WERI-Rb-1 (cell line): ENCODE measurements around the gene URGCP.

Experiments
- DNase-seq: peaks from one replicate; pipeline ENCODE4 v3.0.0-alpha.2; 2020
- H3K27ac ChIP-seq: fragments of 250-450 bp; sonication (Bioruptor Pico); 2 replicates; pipeline ENCODE4 v1.5.1; 2020; ENCODE audit warnings: mild to moderate bottlenecking, moderate library complexity
- H3K27me3 ChIP-seq: fragments of 250-450 bp; sonication (Bioruptor Pico); 2 replicates; pipeline ENCODE4 v1.5.1; 2021; ENCODE audit warnings: mild to moderate bottlenecking, low read depth, moderate library complexity; ENCODE audit not compliant: insufficient read depth, severe bottlenecking
- H3K36me3 ChIP-seq: fragments of 250-450 bp; sonication (Bioruptor Pico); 2 replicates; pipeline ENCODE4 v1.5.1; 2020; ENCODE audit warnings: mild to moderate bottlenecking, moderate library complexity
- H3K4me3 ChIP-seq: 2 replicates; pipeline ENCODE4 v1.5.1; 2011; ENCODE audit warnings: low read depth, mild to moderate bottlenecking, control low read depth, low read length
- H3K9me3 ChIP-seq: fragments of 250-450 bp; sonication (Bioruptor Pico); 2 replicates; pipeline ENCODE4 v1.5.1; 2021; ENCODE audit warnings: mild to moderate bottlenecking, moderate library complexity; ENCODE audit not compliant: severe bottlenecking
- TF ChIP-seq, protein P1 (sequence below): IDR thresholded peaks from 2 replicates; pipeline ENCODE4 v1.5.1; 2011; ENCODE audit warnings: low read depth, mild to moderate bottlenecking, control low read depth, inconsistent platforms, low read length

Gene URGCP

DNA sequence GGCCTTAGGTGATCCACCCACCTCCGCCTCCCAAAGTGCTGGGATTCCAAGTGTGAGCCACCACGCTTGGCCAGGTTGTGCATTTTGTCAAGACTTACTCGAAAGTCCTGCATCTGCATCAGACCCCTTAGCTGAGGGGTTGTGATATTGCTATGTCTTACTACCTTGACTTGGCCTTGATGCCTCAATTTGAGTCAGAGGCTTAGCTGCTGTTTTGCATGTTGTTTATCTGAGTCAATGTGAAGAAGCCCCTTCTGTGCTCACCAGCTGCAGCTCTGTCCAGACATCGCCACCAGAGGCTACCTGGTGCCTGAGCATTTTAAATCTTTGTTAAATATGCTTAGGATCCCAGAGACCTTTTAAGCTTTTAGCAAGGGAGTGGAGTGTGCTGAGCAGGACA, 37.9 kb upstream of the URGCP start:
- Histone ChIP-seq H3K4me3 (no peak overlapping the region), H3K9me3 (peaks cover 2% of the 10 kb centered on the region), H3K36me3 (peaks cover 7% of the 10 kb centered on the region), H3K27me3 (no peaks in the 10 kb centered on the region), H3K27ac (no peak overlapping the region)
- DNase-seq: no peak
- TF ChIP-seq, protein P1, sequence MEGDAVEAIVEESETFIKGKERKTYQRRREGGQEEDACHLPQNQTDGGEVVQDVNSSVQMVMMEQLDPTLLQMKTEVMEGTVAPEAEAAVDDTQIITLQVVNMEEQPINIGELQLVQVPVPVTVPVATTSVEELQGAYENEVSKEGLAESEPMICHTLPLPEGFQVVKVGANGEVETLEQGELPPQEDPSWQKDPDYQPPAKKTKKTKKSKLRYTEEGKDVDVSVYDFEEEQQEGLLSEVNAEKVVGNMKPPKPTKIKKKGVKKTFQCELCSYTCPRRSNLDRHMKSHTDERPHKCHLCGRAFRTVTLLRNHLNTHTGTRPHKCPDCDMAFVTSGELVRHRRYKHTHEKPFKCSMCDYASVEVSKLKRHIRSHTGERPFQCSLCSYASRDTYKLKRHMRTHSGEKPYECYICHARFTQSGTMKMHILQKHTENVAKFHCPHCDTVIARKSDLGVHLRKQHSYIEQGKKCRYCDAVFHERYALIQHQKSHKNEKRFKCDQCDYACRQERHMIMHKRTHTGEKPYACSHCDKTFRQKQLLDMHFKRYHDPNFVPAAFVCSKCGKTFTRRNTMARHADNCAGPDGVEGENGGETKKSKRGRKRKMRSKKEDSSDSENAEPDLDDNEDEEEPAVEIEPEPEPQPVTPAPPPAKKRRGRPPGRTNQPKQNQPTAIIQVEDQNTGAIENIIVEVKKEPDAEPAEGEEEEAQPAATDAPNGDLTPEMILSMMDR: no peak

- no peaks in the 10 kb centered on the region for H3K27me3 ChIP-seq
- peaks cover 7% of the 10 kb centered on the region for H3K36me3 ChIP-seq
- no peak for DNase-seq
- TF ChIP-seq, protein P1: no peak
- H3K9me3 ChIP-seq: peaks cover 2% of the 10 kb centered on the region
- no peak overlapping the region for H3K27ac ChIP-seq
- no peak overlapping the region for H3K4me3 ChIP-seq
Measured at GRCh38 chr7:43943417-43944187, 37.2 kb upstream of the URGCP start.

DNA sequence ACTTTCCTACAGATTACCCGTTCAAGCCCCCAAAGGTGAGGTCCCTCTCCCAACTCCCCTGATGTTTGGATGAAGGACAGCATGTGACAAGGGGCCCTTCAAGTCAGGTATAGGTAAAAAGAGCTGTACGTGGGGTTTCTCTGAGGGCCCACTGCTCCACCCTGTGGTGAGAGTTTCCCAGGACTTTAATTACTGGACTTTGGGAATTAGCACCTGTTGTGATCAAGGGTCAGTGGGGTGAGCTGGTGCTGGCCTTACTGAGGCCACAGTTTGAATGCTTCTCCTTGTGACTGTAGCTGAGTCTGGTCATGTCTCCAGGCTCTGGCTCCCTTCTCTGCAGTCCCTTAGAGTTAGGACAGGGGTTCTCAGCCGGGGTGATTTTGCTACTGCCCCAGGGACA, 36.6 kb upstream of the URGCP start:
- no peak overlapping the region for H3K4me3 ChIP-seq
- no peak overlapping the region for H3K27ac ChIP-seq
- peak; percentile 21 for DNase-seq
- TF ChIP-seq, protein P1: peak; percentile 44
- H3K27me3 ChIP-seq: no peaks in the 10 kb centered on the region
- peaks cover 7% of the 10 kb centered on the region for H3K36me3 ChIP-seq
- peaks cover 2% of the 10 kb centered on the region for H3K9me3 ChIP-seq

DNA sequence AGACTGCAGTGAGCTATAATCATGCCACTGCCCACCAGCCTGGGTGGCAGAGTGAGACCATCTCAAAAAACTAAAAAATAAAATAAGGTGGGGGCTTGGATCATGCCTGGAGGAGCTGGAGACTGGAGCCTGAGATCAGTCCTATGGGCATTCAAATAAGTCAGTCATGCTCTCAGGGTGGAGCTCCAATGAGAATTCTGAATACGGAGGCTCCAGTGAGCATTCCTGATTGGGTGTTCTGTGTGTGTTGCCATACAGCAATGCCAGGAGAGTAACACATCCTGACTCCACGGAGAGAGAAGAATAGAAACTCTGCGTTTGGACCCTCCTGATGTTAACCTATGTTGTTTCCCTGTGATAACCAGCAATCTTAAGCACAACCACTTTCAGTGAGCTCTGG, 35.9 kb upstream of the URGCP start:
- Histone ChIP-seq H3K36me3 (peaks cover 4% of the 10 kb centered on the region), H3K27me3 (no peaks in the 10 kb centered on the region)
- TF ChIP-seq, protein P1: no peak

GRCh38 chr7:43938892-43939482, 32.6 kb upstream of the URGCP start:
- Histone ChIP-seq H3K36me3 (peaks cover under 1% of the 10 kb centered on the region; the same call in 1 of the 2 replicates), H3K27me3 (no peaks in the 10 kb centered on the region), H3K9me3 (no peaks in the 10 kb centered on the region), H3K27ac (no peak overlapping the region), H3K4me3 (no peak overlapping the region)
- TF ChIP-seq, protein P1: no peak
- no peak for DNase-seq

More for the DNA sequence above, 35.9 kb upstream of the URGCP start:
- Histone ChIP-seq H3K9me3 (peaks cover under 1% of the 10 kb centered on the region), H3K27ac (no peak overlapping the region), H3K4me3 (no peak overlapping the region)
- DNase-seq: no peak
